HG02943 (cell line): Measurements from ENCODE around the gene KRT26.

ENCODE experiments used
- ATAC-seq: cut with Tn5 transposase; IDR thresholded peaks from one replicate; pipeline ENCODE4 v1.9.1; 2021; ENCODE audit warnings: mild to moderate bottlenecking, low read depth, moderate library complexity; ENCODE audit not compliant: unreplicated experiment

The KRT26 gene

DNA sequence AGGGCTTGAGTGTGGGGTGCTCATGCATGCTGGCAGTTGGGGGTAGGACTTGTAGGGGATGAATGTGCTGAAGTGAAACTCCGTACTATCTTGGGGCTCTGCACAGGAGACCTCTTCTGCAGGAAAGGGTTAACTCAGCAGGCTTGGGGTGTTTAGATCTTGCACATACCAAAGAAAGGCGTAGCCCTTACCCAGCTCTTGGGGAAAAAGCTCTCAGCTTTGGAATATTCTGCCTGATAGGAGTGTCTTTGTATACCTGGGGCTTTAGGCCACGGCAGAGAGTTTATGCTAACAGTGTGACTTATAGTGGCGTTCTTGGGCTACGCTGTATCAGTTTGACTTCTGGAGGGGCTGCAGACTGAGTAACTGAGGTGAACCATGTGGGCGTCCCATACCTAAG lies 38.0 kb downstream of the KRT26 start:
- no peak for ATAC-seq

DNA sequence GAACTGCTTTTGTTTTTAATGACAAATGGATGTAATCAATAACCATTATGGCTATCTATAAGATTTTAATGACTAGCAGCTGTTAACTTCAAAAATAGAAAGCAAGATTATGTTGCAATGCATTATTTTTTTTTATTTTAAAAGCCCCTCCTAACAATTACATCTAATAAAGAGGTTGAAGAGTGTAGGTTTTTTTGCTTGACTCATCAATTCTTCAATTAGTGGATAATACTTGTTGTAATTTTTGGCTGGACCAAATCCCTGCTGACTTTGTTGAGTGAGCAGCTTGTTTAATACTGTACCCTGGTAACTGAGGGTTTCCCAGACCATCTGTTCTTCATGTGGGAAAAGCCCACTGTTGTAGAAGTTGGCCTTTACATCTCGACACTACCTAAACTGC lies 41.0 kb downstream of the KRT26 start:
- no peak for ATAC-seq

DNA sequence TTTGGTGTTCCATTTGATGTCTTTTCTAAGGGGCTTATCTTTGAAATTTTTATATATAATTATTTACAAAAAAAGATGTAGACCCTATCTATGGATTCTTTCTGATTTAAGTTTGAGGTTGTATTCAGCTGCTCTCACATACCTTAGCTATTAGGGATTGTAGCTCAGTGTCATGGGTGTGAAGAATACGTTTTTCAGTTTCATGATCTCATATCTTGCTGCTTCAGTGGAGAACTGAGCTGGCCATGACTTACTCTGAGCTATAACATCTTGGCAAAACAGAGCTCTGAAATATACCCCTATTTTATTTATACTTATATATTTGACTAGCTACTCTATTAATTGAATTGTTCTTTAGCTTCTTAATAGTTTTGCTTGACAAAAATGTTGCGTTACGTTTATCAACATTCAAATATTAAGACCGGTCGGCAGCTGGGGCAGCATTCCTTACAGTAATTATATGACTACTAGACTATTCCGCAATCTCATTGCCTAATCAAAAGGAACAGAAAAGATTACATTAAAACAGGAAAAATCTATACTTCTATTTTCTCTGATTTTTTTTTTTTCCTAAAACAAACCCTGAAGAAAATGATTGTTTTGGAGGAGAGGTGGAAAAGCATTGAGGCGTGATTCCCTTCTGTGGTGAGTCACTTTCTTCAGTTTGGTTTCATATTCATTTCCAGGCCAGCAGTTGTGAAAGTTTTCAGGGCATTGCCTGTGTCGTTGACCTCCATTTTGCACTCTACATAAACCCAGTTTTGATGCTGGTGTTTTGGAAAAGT lies 44.4 kb downstream of the KRT26 start:
- ATAC-seq: no peak

DNA sequence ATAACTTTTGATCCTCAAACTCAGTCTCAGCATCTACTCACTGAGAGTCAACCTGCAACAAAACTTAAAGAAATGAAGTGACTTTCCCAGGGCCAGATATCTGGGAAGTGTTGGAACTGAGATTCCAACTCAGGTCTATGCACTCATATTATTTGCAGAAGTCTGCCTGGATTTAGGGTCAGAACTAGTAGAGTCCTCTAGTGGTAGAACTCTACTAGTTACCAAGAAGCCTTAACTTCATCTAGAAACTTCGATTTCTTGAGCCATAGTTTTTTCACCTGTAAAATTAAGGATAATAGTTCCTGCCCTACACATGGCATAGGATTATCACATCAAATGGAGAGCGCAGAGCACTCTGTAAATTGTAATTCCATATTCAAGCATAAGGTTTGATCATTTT lies 45.1 kb downstream of the KRT26 start:
- ATAC-seq: no peak

DNA sequence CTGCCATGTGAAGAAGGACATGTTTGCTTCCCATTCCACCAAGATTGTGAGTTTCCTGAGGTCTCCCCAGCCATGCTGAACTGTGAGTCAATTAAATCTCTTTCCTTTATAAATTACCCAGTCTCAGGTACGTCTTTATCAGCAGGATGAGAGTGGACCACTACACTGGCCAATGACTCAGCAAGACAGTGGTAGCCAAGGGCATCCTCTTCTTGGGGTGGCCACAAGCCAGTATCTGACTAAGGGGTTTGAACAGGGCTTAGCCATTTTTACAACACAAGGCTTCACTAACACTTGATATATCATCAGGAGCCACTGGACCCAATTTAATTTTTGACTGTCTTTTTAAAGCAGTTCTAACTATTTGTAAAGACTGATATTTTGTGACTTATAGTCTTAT lies 47.3 kb downstream of the KRT26 start:
- ATAC-seq: no peak

DNA sequence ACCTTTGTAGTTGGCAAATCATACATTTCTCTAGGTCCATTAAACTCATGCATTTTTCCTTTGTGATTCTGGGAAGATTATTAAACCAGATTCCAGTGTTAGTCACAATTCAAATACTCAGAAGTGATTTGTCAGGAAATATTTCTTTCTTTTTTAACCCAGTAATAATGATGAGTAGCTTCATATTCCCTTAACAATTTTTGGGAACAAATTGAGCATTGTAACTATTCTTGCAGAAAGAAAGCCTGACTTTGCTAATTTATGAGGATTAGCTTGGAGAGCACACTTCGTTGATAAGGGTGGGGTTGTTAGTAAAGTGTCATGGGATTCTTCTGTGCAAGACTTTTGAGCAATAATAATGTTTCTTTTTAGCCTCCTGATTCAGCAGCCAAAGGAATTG lies 49.8 kb downstream of the KRT26 start:
- no peak for ATAC-seq

DNA sequence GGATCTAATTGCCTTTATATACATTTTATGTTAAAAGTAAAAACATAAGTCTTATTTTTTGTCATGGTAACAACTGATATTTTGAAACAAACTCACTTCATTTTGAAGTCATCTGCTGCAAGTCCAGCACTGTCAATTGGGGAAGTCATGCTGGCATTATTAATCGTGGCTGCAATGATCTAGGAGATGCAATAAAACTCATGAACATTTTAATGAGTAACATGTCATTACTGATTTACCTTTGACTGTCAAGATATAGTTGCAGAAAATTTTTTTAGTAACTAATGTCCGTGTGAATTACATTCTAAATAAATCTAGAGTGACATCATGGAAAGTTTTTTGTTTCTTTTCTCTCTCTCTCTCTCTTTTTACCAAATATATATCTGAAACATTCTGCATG lies 51.1 kb downstream of the KRT26 start:
- ATAC-seq: no peak

DNA sequence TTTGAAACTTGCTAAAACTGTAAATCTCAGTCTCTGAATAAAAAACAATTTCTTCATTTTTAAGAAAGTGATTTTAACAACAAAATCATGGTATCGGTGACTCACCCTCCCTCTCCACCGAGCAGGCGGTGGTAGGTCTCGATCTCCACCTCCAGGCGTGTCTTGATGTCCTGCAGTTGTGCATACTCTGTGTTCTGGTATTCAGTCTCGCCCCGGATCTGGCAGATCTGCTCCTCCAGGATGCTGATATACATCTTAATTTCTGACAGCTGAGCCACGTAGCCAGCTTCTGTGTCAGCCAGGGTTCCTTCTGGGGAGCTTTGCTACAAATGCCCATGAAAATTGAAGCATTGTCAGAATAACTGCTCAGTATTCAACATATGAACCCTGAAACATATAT lies 53.1 kb downstream of the KRT26 start:
- ATAC-seq: no peak

DNA sequence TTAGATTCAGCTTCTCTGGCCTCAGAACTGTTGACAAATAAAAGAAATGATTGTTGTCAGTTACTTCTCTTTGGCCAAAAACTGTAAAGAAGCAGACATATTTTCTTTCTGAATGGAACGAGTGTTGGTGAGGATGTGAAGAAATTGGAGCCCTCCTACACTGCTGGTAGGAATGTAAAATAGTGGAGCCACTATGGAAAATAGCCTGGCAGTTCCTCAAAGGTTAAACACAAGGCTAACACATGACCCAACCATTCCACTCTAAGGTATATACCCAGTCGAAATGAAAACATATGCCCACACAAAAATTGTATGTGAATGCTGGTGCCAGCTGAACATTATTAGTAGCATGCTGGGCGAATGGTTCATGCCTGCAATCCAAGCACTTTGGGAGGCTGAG lies 54.2 kb downstream of the KRT26 start:
- no peak for ATAC-seq
